ENCODE results near the gene SPTBN4.

Gene SPTBN4

GRCh38 chr19:40584007-40584406 lies 117.2 kb downstream of the SPTBN4 start:
- no peaks in the 10 kb centered on the region for H3K4me1 ChIP-seq
- H3K36me3 ChIP-seq (ENCODE audit: control insufficient read depth, insufficient read depth, low read length): no peaks in the 10 kb centered on the region
- no peak overlapping the region for H3K27ac ChIP-seq
- no peak overlapping the region for H2AFZ ChIP-seq
- no peak overlapping the region for H3K4me2 ChIP-seq (ENCODE audit: low read length)
- no peak overlapping the region for H3K4me3 ChIP-seq (ENCODE audit: low read depth, low read length)
- no peak for TF ChIP-seq CTCF (IDR thresholded peaks at IDR 0.05)
- no peaks in the 10 kb centered on the region for H3K9me3 ChIP-seq (ENCODE audit: control insufficient read depth, low read length)
- H3K27me3 ChIP-seq (ENCODE audit: control insufficient read depth, insufficient read depth, low read length): no peaks in the 10 kb centered on the region
- no peak overlapping the region for H3K9ac ChIP-seq
- H3K79me2 ChIP-seq: no peaks in the 10 kb centered on the region

GRCh38 chr19:40585241-40585981 lies 118.6 kb downstream of the SPTBN4 start:
- H3K27ac ChIP-seq: no peak overlapping the region
- no peak for TF ChIP-seq CTCF (IDR thresholded peaks at IDR 0.05)
- H3K36me3 ChIP-seq (ENCODE audit: control insufficient read depth, insufficient read depth, low read length): no peaks in the 10 kb centered on the region
- H3K9ac ChIP-seq: no peak overlapping the region
- H3K27me3 ChIP-seq (ENCODE audit: control insufficient read depth, insufficient read depth, low read length): no peaks in the 10 kb centered on the region
- H3K9me3 ChIP-seq (ENCODE audit: control insufficient read depth, low read length): no peaks in the 10 kb centered on the region
- no peaks in the 10 kb centered on the region for H3K4me1 ChIP-seq
- no peaks in the 10 kb centered on the region for H3K79me2 ChIP-seq
- no peak overlapping the region for H3K4me2 ChIP-seq (ENCODE audit: low read length)
- no peak overlapping the region for H3K4me3 ChIP-seq (ENCODE audit: low read depth, low read length)
- H2AFZ ChIP-seq: no peak overlapping the region

GRCh38 chr19:40585982-40586422 lies 119.2 kb downstream of the SPTBN4 start:
- H2AFZ ChIP-seq: no peak overlapping the region
- no peak overlapping the region for H3K4me2 ChIP-seq (ENCODE audit: low read length)
- H3K9ac ChIP-seq: no peak overlapping the region
- no peaks in the 10 kb centered on the region for H3K4me1 ChIP-seq
- no peaks in the 10 kb centered on the region for H3K27me3 ChIP-seq (ENCODE audit: control insufficient read depth, insufficient read depth, low read length)
- H3K4me3 ChIP-seq (ENCODE audit: low read depth, low read length): no peak overlapping the region
- no peak for TF ChIP-seq CTCF (IDR thresholded peaks at IDR 0.05)
- H3K79me2 ChIP-seq: no peaks in the 10 kb centered on the region
- no peak overlapping the region for H3K27ac ChIP-seq
- no peaks in the 10 kb centered on the region for H3K9me3 ChIP-seq (ENCODE audit: control insufficient read depth, low read length)
- no peaks in the 10 kb centered on the region for H3K36me3 ChIP-seq (ENCODE audit: control insufficient read depth, insufficient read depth, low read length)

GRCh38 chr19:40586611-40587010 lies 119.8 kb downstream of the SPTBN4 start:
- Histone ChIP-seq H3K9me3 (ENCODE audit: control insufficient read depth, low read length) (no peaks in the 10 kb centered on the region), H3K4me3 (ENCODE audit: low read depth, low read length) (no peak overlapping the region), H3K27me3 (ENCODE audit: control insufficient read depth, insufficient read depth, low read length) (no peaks in the 10 kb centered on the region), H2AFZ (no peak overlapping the region), H3K27ac (no peak overlapping the region), H3K9ac (no peak overlapping the region), H3K36me3 (ENCODE audit: control insufficient read depth, insufficient read depth, low read length) (no peaks in the 10 kb centered on the region), H3K79me2 (no peaks in the 10 kb centered on the region), H3K4me1 (no peaks in the 10 kb centered on the region), H3K4me2 (ENCODE audit: low read length) (no peak overlapping the region)
- TF ChIP-seq CTCF (IDR thresholded peaks at IDR 0.05): no peak

Data from parathyroid adenoma (tissue), 2 donors.